Neural progenitor cell (in vitro differentiated cells): ENCODE data around the gene BARX2. TPM values are rescaled to one million over a fixed set of nuclear protein-coding genes. Genes with fewer than 3 reads are reported as not detected.

Experiments used
- DNase-seq: peaks from one replicate; pipeline ENCODE4 v3.0.0-alpha.2; 2016; ENCODE audit warnings: low spot score
- H2AFZ ChIP-seq: fragments of 200-600 bp; sonication (generic); replicated peaks from 2 replicates; pipeline ENCODE4 v1.6.1; 2016; ENCODE audit warnings: antibody characterized with exemption
- H3F3A ChIP-seq: fragments of 200-600 bp; sonication (generic); 2 replicates; pipeline ENCODE4 v1.6.1; 2016; ENCODE audit warnings: antibody characterized with exemption, low read depth
- H3K27ac ChIP-seq: fragments of 200-600 bp; sonication (generic); 2 replicates; pipeline ENCODE4 v1.5.1; 2016; ENCODE audit warnings: mild to moderate bottlenecking
- H3K27me3 ChIP-seq: fragments of 200-600 bp; sonication (generic); 2 replicates; pipeline ENCODE4 v1.6.1; 2016; ENCODE audit warnings: mild to moderate bottlenecking, moderate library complexity
- H3K36me3 ChIP-seq: fragments of 200-600 bp; sonication (generic); 2 replicates; pipeline ENCODE4 v1.5.1; 2016
- H3K4me1 ChIP-seq: fragments of 200-600 bp; sonication (generic); 2 replicates; pipeline ENCODE4 v1.6.1; 2016; ENCODE audit warnings: mixed run types
- H3K4me2 ChIP-seq: fragments of 200-600 bp; sonication (generic); 2 replicates; pipeline ENCODE4 v1.6.1; 2016
- H3K4me3 ChIP-seq: fragments of 200-600 bp; sonication (generic); 2 replicates; pipeline ENCODE4 v1.5.1; 2016
- H3K79me2 ChIP-seq: fragments of 200-600 bp; sonication (generic); 2 replicates; pipeline ENCODE4 v1.6.1; 2016; ENCODE audit warnings: low read depth
- H3K9ac ChIP-seq: fragments of 200-600 bp; sonication (generic); 2 replicates; pipeline ENCODE4 v1.6.1; 2016
- H3K9me3 ChIP-seq: fragments of 200-600 bp; sonication (generic); 2 replicates; pipeline ENCODE4 v1.5.1; 2016; ENCODE audit warnings: low read depth
- H4K20me1 ChIP-seq: fragments of 200-600 bp; sonication (generic); 2 replicates; pipeline ENCODE4 v1.6.1; 2016; ENCODE audit warnings: low read depth
- H3K27ac Mint-ChIP-seq: 3 replicates; pipeline ENCODE4 v1.8.0; 2021; ENCODE audit warnings: mixed read lengths
- H3K27me3 Mint-ChIP-seq: 2 replicates; pipeline ENCODE4 v1.8.0; 2022; ENCODE audit warnings: low read depth, mild to moderate bottlenecking, inconsistent platforms, moderate library complexity, mixed read lengths; ENCODE audit not compliant: insufficient read depth
- H3K36me3 Mint-ChIP-seq: 3 replicates; pipeline ENCODE4 v1.8.0; 2021; ENCODE audit warnings: mixed read lengths
- H3K4me1 Mint-ChIP-seq: 3 replicates; pipeline ENCODE4 v1.8.0; 2021; ENCODE audit warnings: mixed read lengths
- H3K4me3 Mint-ChIP-seq: 3 replicates; pipeline ENCODE4 v1.8.0; 2021; ENCODE audit warnings: mild to moderate bottlenecking, moderate library complexity, mixed read lengths
- H3K9me3 Mint-ChIP-seq: 3 replicates; pipeline ENCODE4 v1.8.0; 2020; ENCODE audit warnings: mixed read lengths
- CTCF ChIP-seq: fragments of 200-600 bp; sonication (generic); IDR thresholded peaks from 2 replicates; pipeline ENCODE4 v1.5.1; 2017; ENCODE audit warnings: antibody characterized with exemption, mild to moderate bottlenecking
- EZH2 ChIP-seq: fragments of 200-600 bp; sonication (generic); IDR thresholded peaks from 2 replicates; pipeline ENCODE4 v1.6.1; 2017; ENCODE audit warnings: antibody characterized with exemption, mild to moderate bottlenecking, moderate library complexity
- EZH2phosphoT487 ChIP-seq: fragments of 200-600 bp; sonication (generic); IDR thresholded peaks from 2 replicates; pipeline ENCODE4 v1.6.1; 2017; ENCODE audit warnings: antibody characterized with exemption
- total RNA-seq: library from RNA; depleted of rRNA; stranded (reverse); fragments of >200 nt; gene quantifications from 2 replicates; pipeline ENCODE4 v1.2.3, GENCODE V29; 2015; ENCODE audit warnings: low replicate concordance

Gene BARX2
- total RNA-seq, 1 donor from 2014 or later: not detected

DNA sequence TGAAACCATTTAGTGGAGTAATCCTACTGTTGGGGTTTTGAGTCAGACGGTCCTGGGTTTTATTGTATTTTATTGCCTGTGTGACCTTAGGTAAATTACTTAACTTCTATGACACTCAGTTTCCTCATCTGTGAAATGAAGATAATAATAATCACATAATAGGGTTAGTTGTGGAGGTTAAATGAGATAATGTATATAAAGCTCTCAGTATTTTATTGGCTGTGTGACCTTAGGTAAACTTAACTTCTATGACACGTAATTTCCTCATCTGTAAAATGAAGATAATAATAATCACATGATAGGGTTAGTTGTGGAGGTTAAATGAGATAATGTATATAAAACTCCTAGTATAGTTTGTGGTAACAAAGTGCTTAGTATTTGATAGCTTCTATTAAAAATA is 13.2 kb downstream of the BARX2 start:
- Histone ChIP-seq H3K36me3 (no peaks in the 10 kb centered on the region), H4K20me1 (no peaks in the 10 kb centered on the region), H3F3A (no peaks in the 10 kb centered on the region), H3K9ac (no peak overlapping the region), H2AFZ (no peak overlapping the region), H3K79me2 (no peaks in the 10 kb centered on the region), H3K4me1 (no peaks in the 10 kb centered on the region), H3K27ac (no peak overlapping the region), H3K27me3 (peaks cover 25% of the 10 kb centered on the region), H3K4me3 (no peak overlapping the region), H3K9me3 (no peaks in the 10 kb centered on the region), H3K4me2 (no peak overlapping the region)
- no peaks in the 10 kb centered on the region for H3K27me3 Mint-ChIP-seq
- no peak overlapping the region for H3K4me3 Mint-ChIP-seq
- no peaks in the 10 kb centered on the region for H3K9me3 Mint-ChIP-seq
- TF ChIP-seq EZH2phosphoT487 (no peak), EZH2 (no peak)
- no peaks in the 10 kb centered on the region for H3K4me1 Mint-ChIP-seq
- H3K36me3 Mint-ChIP-seq: no peaks in the 10 kb centered on the region
- DNase-seq: no peak
- H3K27ac Mint-ChIP-seq: no peak overlapping the region

DNA sequence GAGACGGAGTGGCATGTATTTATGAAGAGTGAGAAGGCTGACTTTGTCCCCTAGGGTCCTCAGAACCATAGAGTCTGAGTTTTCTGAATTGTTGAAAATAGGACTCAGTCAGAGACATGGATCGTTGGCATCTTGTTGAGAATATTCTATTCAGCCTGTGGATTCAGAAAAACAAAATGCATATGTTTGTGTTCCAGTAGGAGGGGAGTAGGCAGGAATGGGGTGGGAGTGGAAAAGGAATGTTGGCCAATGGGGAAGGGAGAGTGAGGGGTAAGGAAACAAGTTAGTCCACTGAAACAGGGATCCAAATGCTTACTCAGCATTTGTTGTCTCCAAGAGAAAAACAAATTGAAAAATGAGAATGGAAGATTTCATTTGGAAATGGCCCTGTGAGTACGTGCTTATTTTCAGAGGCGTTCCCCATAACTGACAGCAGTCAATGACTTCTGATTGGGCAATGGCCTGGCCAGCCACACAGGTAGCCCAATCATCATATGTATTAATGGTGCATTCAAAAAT is 14.7 kb downstream of the BARX2 start:
- TF ChIP-seq EZH2phosphoT487: no peak
- no peak for TF ChIP-seq CTCF
- TF ChIP-seq EZH2: no peak

DNA sequence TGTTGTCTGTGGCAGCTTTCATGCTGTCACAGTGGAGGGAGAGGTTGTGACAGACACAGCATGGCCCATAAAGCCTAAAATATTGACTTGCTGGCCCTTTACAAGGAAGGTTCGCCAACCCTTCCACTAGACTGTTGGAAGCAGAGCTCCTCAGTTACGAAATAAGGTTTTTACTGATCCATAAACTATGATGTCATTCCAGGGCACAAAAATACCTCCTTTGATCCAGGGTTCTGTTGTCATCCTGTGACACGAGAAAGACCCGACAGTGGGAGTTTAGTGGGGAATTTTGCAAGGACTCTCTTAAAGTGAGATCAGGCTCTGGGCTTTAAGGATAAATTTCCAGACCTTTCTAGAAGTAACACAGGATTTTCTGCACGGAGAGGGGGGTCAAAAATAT is 15.7 kb downstream of the BARX2 start:
- Mint-ChIP-seq H3K36me3 (no peaks in the 10 kb centered on the region), H3K27me3 (no peaks in the 10 kb centered on the region), H3K27ac (no peak overlapping the region), H3K4me3 (no peak overlapping the region), H3K9me3 (no peaks in the 10 kb centered on the region), H3K4me1 (peaks cover 2% of the 10 kb centered on the region)
- no peak for DNase-seq
- no peak overlapping the region for H3K4me3 ChIP-seq
- H3F3A ChIP-seq: no peaks in the 10 kb centered on the region
- no peak overlapping the region for H3K27ac ChIP-seq
- peaks cover 9% of the 10 kb centered on the region for H3K27me3 ChIP-seq
- no peaks in the 10 kb centered on the region for H3K79me2 ChIP-seq
- H4K20me1 ChIP-seq: no peaks in the 10 kb centered on the region
- no peaks in the 10 kb centered on the region for H3K36me3 ChIP-seq
- H3K9ac ChIP-seq: no peak overlapping the region
- no peak for TF ChIP-seq CTCF
- no peak for TF ChIP-seq EZH2
- TF ChIP-seq EZH2phosphoT487: no peak
- H2AFZ ChIP-seq: no peak overlapping the region
- H3K9me3 ChIP-seq: no peaks in the 10 kb centered on the region
- H3K4me1 ChIP-seq: no peaks in the 10 kb centered on the region
- H3K4me2 ChIP-seq: no peak overlapping the region

More for the DNA sequence above, 14.7 kb downstream of the BARX2 start:
- H3K27ac Mint-ChIP-seq: no peak overlapping the region
- Histone ChIP-seq H3K27ac (no peak overlapping the region), H3K9me3 (no peaks in the 10 kb centered on the region), H3K79me2 (no peaks in the 10 kb centered on the region), H3K4me1 (no peaks in the 10 kb centered on the region), H3K9ac (no peak overlapping the region), H3K27me3 (peaks cover 19% of the 10 kb centered on the region), H3K4me3 (no peak overlapping the region), H2AFZ (no peak overlapping the region), H3F3A (no peaks in the 10 kb centered on the region), H3K36me3 (no peaks in the 10 kb centered on the region), H4K20me1 (no peaks in the 10 kb centered on the region), H3K4me2 (no peak overlapping the region)
- H3K27me3 Mint-ChIP-seq: no peaks in the 10 kb centered on the region
- H3K36me3 Mint-ChIP-seq: no peaks in the 10 kb centered on the region
- peaks cover 2% of the 10 kb centered on the region for H3K4me1 Mint-ChIP-seq
- no peak for DNase-seq
- H3K9me3 Mint-ChIP-seq: no peaks in the 10 kb centered on the region
- H3K4me3 Mint-ChIP-seq: no peak overlapping the region

DNA sequence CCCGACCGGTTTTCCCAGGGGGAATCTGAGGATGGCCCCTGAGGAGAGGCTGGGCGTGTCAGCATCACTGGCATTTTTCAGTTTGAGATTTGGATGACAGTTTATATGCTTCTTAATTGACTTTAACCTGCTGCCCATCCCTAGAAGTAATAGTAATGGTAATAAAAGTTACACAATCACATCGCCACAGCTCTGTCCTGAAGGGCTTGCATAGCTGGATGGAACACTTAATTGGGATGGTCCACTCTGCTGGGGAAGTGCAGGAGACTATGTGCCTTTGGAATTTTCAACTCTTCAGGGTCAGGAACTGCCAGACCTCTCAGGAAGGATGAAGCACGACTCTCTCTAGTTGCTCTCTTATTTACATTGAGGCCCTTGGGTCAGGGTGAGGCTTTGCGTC is 16.2 kb downstream of the BARX2 start:
- H3K9me3 Mint-ChIP-seq: no peaks in the 10 kb centered on the region
- peaks cover 2% of the 10 kb centered on the region for H3K4me1 Mint-ChIP-seq
- H4K20me1 ChIP-seq: no peaks in the 10 kb centered on the region
- no peaks in the 10 kb centered on the region for H3K27me3 Mint-ChIP-seq
- H2AFZ ChIP-seq: no peak overlapping the region
- H3K36me3 ChIP-seq: no peaks in the 10 kb centered on the region
- no peak overlapping the region for H3K4me3 Mint-ChIP-seq
- DNase-seq: no peak
- no peaks in the 10 kb centered on the region for H3K36me3 Mint-ChIP-seq
- no peaks in the 10 kb centered on the region for H3K79me2 ChIP-seq
- no peak overlapping the region for H3K9ac ChIP-seq
- no peak overlapping the region for H3K4me3 ChIP-seq
- no peak for TF ChIP-seq EZH2phosphoT487
- no peak for TF ChIP-seq CTCF
- no peak for TF ChIP-seq EZH2
- H3K4me2 ChIP-seq: no peak overlapping the region
- H3K4me1 ChIP-seq: no peaks in the 10 kb centered on the region
- H3F3A ChIP-seq: no peaks in the 10 kb centered on the region
- H3K9me3 ChIP-seq: no peaks in the 10 kb centered on the region
- no peak overlapping the region for H3K27ac ChIP-seq
- H3K27ac Mint-ChIP-seq: no peak overlapping the region
- H3K27me3 ChIP-seq: peaks cover 5% of the 10 kb centered on the region
